Stimulated activated CD4-positive, alpha-beta T cell treated with anti-CD3 and anti-CD28 coated beads, Interleukin-4, amount 100 ng/mL, for 48 hours (primary cell): Measurements from ENCODE around the gene COL26A1.

ENCODE experiments used
- DNase-seq, 2 donors: peaks; one replicate each; pipeline ENCODE4 v3.0.0-alpha.2; 2020; ENCODE audit warnings: low read depth in 2 of 2

The COL26A1 gene

GRCh38 chr7:101370836-101371235 lies 8.2 kb downstream of the COL26A1 start:
- DNase-seq = no peak

- no peak for DNase-seq
These were observed 11.3 kb downstream of the COL26A1 start for GRCh38 chr7:101373812-101374614.

- DNase-seq = no peak
These were observed 12.3 kb downstream of the COL26A1 start for GRCh38 chr7:101374990-101375389.

GRCh38 chr7:101376601-101377000 lies 13.9 kb downstream of the COL26A1 start:
- DNase-seq = no peak

GRCh38 chr7:101377189-101377736 lies 14.6 kb downstream of the COL26A1 start:
- DNase-seq = no peak

GRCh38 chr7:101378751-101379174 lies 16.1 kb downstream of the COL26A1 start:
- no peak for DNase-seq

GRCh38 chr7:101379302-101379701 lies 16.6 kb downstream of the COL26A1 start:
- DNase-seq = no peak

GRCh38 chr7:101381549-101382111 lies 19.0 kb downstream of the COL26A1 start:
- DNase-seq = no peak

- no peak for DNase-seq
These were observed 20.3 kb downstream of the COL26A1 start for GRCh38 chr7:101382937-101383336.

- no peak for DNase-seq
These were observed 23.5 kb downstream of the COL26A1 start for GRCh38 chr7:101386177-101386557.

GRCh38 chr7:101386558-101387231 lies 24.0 kb downstream of the COL26A1 start:
- DNase-seq = no peak

GRCh38 chr7:101390901-101391301 lies 28.2 kb downstream of the COL26A1 start:
- peak; percentile 9 to 16 for DNase-seq

- DNase-seq = no peak
These were observed 29.3 kb downstream of the COL26A1 start for GRCh38 chr7:101391991-101392390.

- DNase-seq = no peak
These were observed 31.2 kb downstream of the COL26A1 start for GRCh38 chr7:101393865-101394264.

- DNase-seq = no peak
These were observed 32.7 kb downstream of the COL26A1 start for GRCh38 chr7:101395376-101395775.

GRCh38 chr7:101397243-101397642 lies 34.6 kb downstream of the COL26A1 start:
- no peak for DNase-seq

GRCh38 chr7:101397770-101398324 lies 35.2 kb downstream of the COL26A1 start:
- DNase-seq = no peak

GRCh38 chr7:101398396-101399289 lies 36.0 kb downstream of the COL26A1 start:
- DNase-seq = no peak

GRCh38 chr7:101399759-101400158 lies 37.1 kb downstream of the COL26A1 start:
- DNase-seq = no peak

GRCh38 chr7:101400751-101401150 lies 38.1 kb downstream of the COL26A1 start:
- DNase-seq = no peak

GRCh38 chr7:101401390-101402080 lies 38.9 kb downstream of the COL26A1 start:
- DNase-seq = no peak
